CD14-positive monocyte (primary cell): ENCODE measurements around the gene SLC2A1. TPM values are rescaled to one million over a fixed set of nuclear protein-coding genes. Genes with fewer than 3 reads are reported as not detected.

ENCODE experiments used
- DNase-seq, 3 donors: peaks; one replicate each; pipeline ENCODE4 v3.0.0-alpha.2; 2011 to 2022
- H2AFZ ChIP-seq: 2 replicates; pipeline ENCODE4 v1.6.0; 2012; ENCODE audit warnings: mild to moderate bottlenecking, low read depth, low read length, inconsistent platforms; ENCODE audit not compliant: insufficient read depth, poor library complexity, severe bottlenecking
- H3K27ac ChIP-seq, 2 donors: 1 replicate in 1 of 2; 2 replicates in 1 of 2; pipeline ENCODE4 v1.5.1; 2012 to 2013; ENCODE audit warnings: low read length in 2 of 2, control low read depth in 1 of 2, inconsistent platforms in 1 of 2, low read depth in 1 of 2, mild to moderate bottlenecking in 1 of 2
- H3K27me3 ChIP-seq, 2 donors: one replicate each; pipeline versions ENCODE4 v1.6.0 to v1.6.1; 2011 to 2013; ENCODE audit warnings: low read length in 2 of 2; ENCODE audit not compliant: control insufficient read depth in 2 of 2, insufficient read depth in 2 of 2
- H3K36me3 ChIP-seq, 2 donors: replicated peaks in 1 of 2; 1 replicate in 1 of 2; 2 replicates in 1 of 2; pipeline versions ENCODE4 v1.5.1 to v1.6.1; 2012 to 2013; ENCODE audit warnings: low read length in 2 of 2, control low read depth in 1 of 2, inconsistent platforms in 1 of 2, mild to moderate bottlenecking in 1 of 2; ENCODE audit not compliant: insufficient read depth in 2 of 2, control insufficient read depth in 1 of 2
- H3K4me1 ChIP-seq, 2 donors: 1 replicate in 1 of 2; 2 replicates in 1 of 2; pipeline versions ENCODE4 v1.5.1 to v1.6.1; 2012 to 2013; ENCODE audit warnings: low read length in 2 of 2, control low read depth in 1 of 2, inconsistent platforms in 1 of 2, mild to moderate bottlenecking in 1 of 2, moderate library complexity in 1 of 2; ENCODE audit not compliant: insufficient read depth in 2 of 2, control insufficient read depth in 1 of 2
- H3K4me2 ChIP-seq: replicated peaks from 2 replicates; pipeline ENCODE3; 2012; ENCODE audit warnings: low read length, moderate library complexity, mild to moderate bottlenecking; ENCODE audit not compliant: poor library complexity, severe bottlenecking; ENCODE audit errors: extremely low read depth
- H3K4me3 ChIP-seq, 3 experiments: fragments of 200-600 bp in 1 of 3; sonication (generic) in 1 of 3; replicated peaks in 1 of 3; 1 replicate in 2 of 3; 2 replicates in 1 of 3; pipeline ENCODE4 v1.5.1; 2011 to 2013; ENCODE audit warnings: low read length in 3 of 3, mild to moderate bottlenecking in 3 of 3, control low read depth in 2 of 3, low read depth in 2 of 3, inconsistent platforms in 1 of 3, moderate library complexity in 1 of 3
- H3K79me2 ChIP-seq: 2 replicates; pipeline ENCODE4 v1.6.0; 2012; ENCODE audit warnings: mild to moderate bottlenecking, control low read depth, inconsistent platforms, low read length, moderate library complexity; ENCODE audit not compliant: insufficient read depth
- H3K9ac ChIP-seq: 2 replicates; pipeline ENCODE4 v1.6.0; 2017; ENCODE audit warnings: low read length, mild to moderate bottlenecking; ENCODE audit not compliant: insufficient read depth, poor library complexity, severe bottlenecking
- H3K9me3 ChIP-seq, 2 donors: replicated peaks in 1 of 2; 1 replicate in 1 of 2; 2 replicates in 1 of 2; pipeline versions ENCODE4 v1.5.1 to v1.6.1; 2012 to 2013; ENCODE audit warnings: low read length in 2 of 2, control low read depth in 1 of 2; ENCODE audit not compliant: control insufficient read depth in 1 of 2, insufficient read depth in 1 of 2
- H4K20me1 ChIP-seq: 2 replicates; pipeline ENCODE4 v1.6.0; 2012; ENCODE audit warnings: mild to moderate bottlenecking, low read length, control low read depth, moderate library complexity; ENCODE audit not compliant: insufficient read depth
- H3K27ac Mint-ChIP-seq, 7 donors: one replicate each; pipeline ENCODE4 v1.8.0; 2020; ENCODE audit warnings: mild to moderate bottlenecking in 7 of 7, mixed read lengths in 7 of 7, moderate library complexity in 6 of 7, inconsistent platforms in 2 of 7
- H3K27me3 Mint-ChIP-seq, 3 donors: one replicate each; pipeline ENCODE4 v1.8.0; 2021 to 2022; ENCODE audit warnings: low read depth in 3 of 3, mild to moderate bottlenecking in 3 of 3, mixed read lengths in 3 of 3, moderate library complexity in 3 of 3, inconsistent platforms in 1 of 3
- H3K36me3 Mint-ChIP-seq, 2 donors: one replicate each; pipeline ENCODE4 v1.8.0; 2020; ENCODE audit warnings: mixed read lengths in 2 of 2, inconsistent platforms in 1 of 2, mild to moderate bottlenecking in 1 of 2
- H3K4me1 Mint-ChIP-seq: one replicate; pipeline ENCODE4 v1.8.0; 2020; ENCODE audit warnings: mild to moderate bottlenecking, mixed read lengths
- H3K4me3 Mint-ChIP-seq, 2 donors: one replicate each; pipeline ENCODE4 v1.8.0; 2020; ENCODE audit warnings: mild to moderate bottlenecking in 2 of 2, mixed read lengths in 2 of 2, moderate library complexity in 1 of 2
- H3K9me3 Mint-ChIP-seq, 7 donors: one replicate each; pipeline ENCODE4 v1.8.0; 2020 to 2022; ENCODE audit warnings: mixed read lengths in 7 of 7, mild to moderate bottlenecking in 6 of 7, moderate library complexity in 6 of 7, inconsistent platforms in 2 of 7
- CTCF ChIP-seq: fragments of 200-600 bp; IDR thresholded peaks from one replicate; pipeline ENCODE4 v1.8.0; 2022; ENCODE audit warnings: antibody characterized with exemption, mild to moderate bottlenecking
- WGBS: methylation state at CpG from one replicate; pipeline ENCODE4 v1.1.5; 2013; ENCODE audit warnings: missing lambda C conversion rate; ENCODE audit not compliant: insufficient coverage; 5-methylcytosine and 5-hydroxymethylcytosine counted together
- intact Hi-C, 2 donors: fragments of 100-400 bp; cut with micrococcal nuclease; formaldehyde crosslinking; loops; one replicate each; pipeline versions ENCODE4 v1.15.0 to v1.15.1; 2023
- polyA plus RNA-seq, 3 donors: library from polyadenylated mRNA; depleted of rRNA in 1 of 3; unstranded in 2 of 3; stranded (reverse) in 1 of 3; fragments of 300-500 nt in 2 of 3; fragments of >200 nt in 1 of 3; fragmentation: Illumina TruSeq in 2 of 3; gene quantifications; 1 replicate in 2 of 3; 2 replicates in 1 of 3; pipeline ENCODE4 v1.2.3, GENCODE V29; 2012 to 2021

The SLC2A1 gene
- polyA plus RNA-seq, 3 donors = 0.56 to 5.0 (median 0.71) TPM

- Histone ChIP-seq H3K27me3 (no peaks in the 10 kb centered on the region), H2AFZ (no peak overlapping the region), H3K9me3 (no peaks in the 10 kb centered on the region), H3K4me2 (no peak overlapping the region), H3K4me1 (peaks cover 81 to 92% of the 10 kb centered on the region in 2 donors), H3K27ac (peak overlapping the region; percentile 50 to 75), H4K20me1 (no peaks in the 10 kb centered on the region), H3K79me2 (no peaks in the 10 kb centered on the region), H3K9ac (no peak overlapping the region), H3K4me3 (no peak overlapping the region), H3K36me3 (no peaks in the 10 kb centered on the region)
- Mint-ChIP-seq H3K27ac (peak overlapping the region; percentile 17 to 92 (median 86)), H3K4me1 (peaks cover 90% of the 10 kb centered on the region), H3K36me3 (peaks cover under 1 to 15% of the 10 kb centered on the region in 2 donors), H3K27me3 (peaks cover 0 to 6% (median 5%) of the 10 kb centered on the region in 3 donors), H3K4me3 (no peak overlapping the region), H3K9me3 (no peaks in the 10 kb centered on the region)
- 85% methylated on average over 12 of the region's 20 CpGs for WGBS
- no peak for DNase-seq
- intact Hi-C loops = no loop called here
- TF ChIP-seq CTCF = no peak
Measured at GRCh38 chr1:42934541-42935312, 23.9 kb downstream of the SLC2A1 start.

GRCh38 chr1:42933610-42934491, 24.8 kb downstream of the SLC2A1 start:
- H3K4me3 ChIP-seq = no peak overlapping the region
- peaks cover 74 to 84% of the 10 kb centered on the region in 2 donors for H3K4me1 ChIP-seq
- H3K9me3 ChIP-seq = no peaks in the 10 kb centered on the region
- H2AFZ ChIP-seq = no peak overlapping the region
- no peak overlapping the region for H3K4me3 Mint-ChIP-seq
- 100% methylated on average over 5 of the region's 9 CpGs for WGBS
- H4K20me1 ChIP-seq = no peaks in the 10 kb centered on the region
- peaks cover 0 to 4% of the 10 kb centered on the region in 2 donors for H3K36me3 ChIP-seq
- H3K27me3 ChIP-seq = no peaks in the 10 kb centered on the region
- peaks cover 9 to 22% of the 10 kb centered on the region in 2 donors for H3K36me3 Mint-ChIP-seq
- TF ChIP-seq CTCF = no peak
- H3K4me2 ChIP-seq = no peak overlapping the region
- no peaks in the 10 kb centered on the region for H3K9me3 Mint-ChIP-seq
- no peak overlapping the region for H3K27ac ChIP-seq
- no peaks in the 10 kb centered on the region for H3K79me2 ChIP-seq
- no peak for DNase-seq
- no peak overlapping the region for H3K9ac ChIP-seq
- peak overlapping the region in 4 of 7 donors; percentile 21 to 97 (median 60) for H3K27ac Mint-ChIP-seq
- H3K4me1 Mint-ChIP-seq = peaks cover 83% of the 10 kb centered on the region
- intact Hi-C loops = no loop called here
- peaks cover 0 to 6% (median 5%) of the 10 kb centered on the region in 3 donors for H3K27me3 Mint-ChIP-seq
